ENCODE data around the gene BTNL9.

DNA sequence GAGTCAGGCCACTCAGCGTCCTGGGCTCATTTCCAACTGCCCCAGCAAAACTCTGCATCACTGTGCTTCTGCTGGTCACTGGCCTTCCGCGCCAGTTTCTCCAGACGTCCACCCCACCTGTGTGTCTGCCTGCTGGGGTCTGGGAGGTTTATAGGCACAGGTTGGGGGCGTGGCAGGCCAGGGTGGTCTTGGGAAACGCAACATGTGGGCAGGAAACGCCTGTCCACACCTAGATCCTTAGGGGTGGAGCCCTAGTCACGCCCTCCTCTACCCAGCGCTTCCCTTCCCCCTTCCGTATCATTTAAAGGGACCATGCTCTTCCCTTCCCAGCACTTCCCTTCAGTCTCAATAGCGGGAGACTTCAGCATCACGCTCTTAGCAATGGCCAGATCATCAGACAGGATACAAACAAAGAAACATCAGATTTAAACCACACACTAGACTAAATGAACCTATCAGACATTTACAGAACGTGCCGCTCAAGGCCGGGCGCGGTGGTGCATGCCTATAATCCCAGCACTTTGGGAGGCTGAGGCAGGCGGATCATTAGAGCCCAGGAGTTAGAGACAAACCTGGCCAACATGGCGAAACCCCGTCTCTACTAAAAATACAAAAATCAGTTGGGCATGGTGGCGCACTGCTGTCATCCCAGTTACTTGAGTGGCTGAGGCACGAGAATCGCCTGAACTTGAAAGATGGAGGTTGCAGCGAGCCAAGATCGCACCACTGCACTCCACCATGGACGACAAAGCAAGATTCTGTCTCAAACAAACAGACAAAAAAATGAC lies 11.8 kb upstream of the BTNL9 start:
- TF ChIP-seq POLR2AphosphoS5 (IDR thresholded peaks at IDR 0.05; ENCODE audit: low read depth, low read length) (no peak), POLR2A (IDR thresholded peaks at IDR 0.05; ENCODE audit: low read depth, low read length) (no peak)

Measured in GM12892 (cell line).